ENCODE results near the gene ZNF598. TPM values are rescaled to one million over a fixed set of nuclear protein-coding genes. Genes with fewer than 3 reads are reported as not detected.
A peak's percentile ranks its signal among the peaks of the same experiment; 100 is the strongest.

The ZNF598 gene
- total RNA-seq, 6 experiments from 2014 or later, result 37.1 to 48.1 (median 40.7) TPM

GRCh38 chr16:2008631-2009163 is 924 bp downstream of the ZNF598 start:
- Mint-ChIP-seq H3K4me1 (ENCODE audit: low read depth) (peaks cover 26% of the 10 kb centered on the region), H3K4me3 (peak overlapping the region; percentile 94)
- DNase-seq, result no peak

GRCh38 chr16:2008009-2008526 is 1.6 kb downstream of the ZNF598 start:
- Mint-ChIP-seq H3K27me3 (ENCODE audit: insufficient read depth) (peaks cover 2% of the 10 kb centered on the region; the same call in 1 of the 2 replicates), H3K27ac (peak overlapping the region; percentile 74), H3K9me3 (no peaks in the 10 kb centered on the region), H3K4me1 (ENCODE audit: low read depth) (peaks cover 26% of the 10 kb centered on the region), H3K36me3 (ENCODE audit: low read depth) (peaks cover 5% of the 10 kb centered on the region; the same call in 1 of the 2 replicates), H3K4me3 (peak overlapping the region; percentile 94)
- TF ChIP-seq, protein P1, sequence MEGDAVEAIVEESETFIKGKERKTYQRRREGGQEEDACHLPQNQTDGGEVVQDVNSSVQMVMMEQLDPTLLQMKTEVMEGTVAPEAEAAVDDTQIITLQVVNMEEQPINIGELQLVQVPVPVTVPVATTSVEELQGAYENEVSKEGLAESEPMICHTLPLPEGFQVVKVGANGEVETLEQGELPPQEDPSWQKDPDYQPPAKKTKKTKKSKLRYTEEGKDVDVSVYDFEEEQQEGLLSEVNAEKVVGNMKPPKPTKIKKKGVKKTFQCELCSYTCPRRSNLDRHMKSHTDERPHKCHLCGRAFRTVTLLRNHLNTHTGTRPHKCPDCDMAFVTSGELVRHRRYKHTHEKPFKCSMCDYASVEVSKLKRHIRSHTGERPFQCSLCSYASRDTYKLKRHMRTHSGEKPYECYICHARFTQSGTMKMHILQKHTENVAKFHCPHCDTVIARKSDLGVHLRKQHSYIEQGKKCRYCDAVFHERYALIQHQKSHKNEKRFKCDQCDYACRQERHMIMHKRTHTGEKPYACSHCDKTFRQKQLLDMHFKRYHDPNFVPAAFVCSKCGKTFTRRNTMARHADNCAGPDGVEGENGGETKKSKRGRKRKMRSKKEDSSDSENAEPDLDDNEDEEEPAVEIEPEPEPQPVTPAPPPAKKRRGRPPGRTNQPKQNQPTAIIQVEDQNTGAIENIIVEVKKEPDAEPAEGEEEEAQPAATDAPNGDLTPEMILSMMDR (IDR thresholded peaks at IDR 0.05), result no peak
- DNase-seq, result no peak

More at GRCh38 chr16:2008631-2009163, 924 bp downstream of the ZNF598 start:
- peaks cover 2% of the 10 kb centered on the region; the same call in 1 of the 2 replicates for H3K27me3 Mint-ChIP-seq (ENCODE audit: insufficient read depth)
- peak overlapping the region; percentile 74 for H3K27ac Mint-ChIP-seq
- no peaks in the 10 kb centered on the region for H3K9me3 Mint-ChIP-seq
- TF ChIP-seq, protein P1 (IDR thresholded peaks at IDR 0.05), result no peak
- peaks cover 5% of the 10 kb centered on the region; the same call in 1 of the 2 replicates for H3K36me3 Mint-ChIP-seq (ENCODE audit: low read depth)

GRCh38 chr16:2007081-2007836 is 2.4 kb downstream of the ZNF598 start:
- peak overlapping the region; percentile 74 for H3K27ac Mint-ChIP-seq
- H3K4me1 Mint-ChIP-seq (ENCODE audit: low read depth), result peaks cover 26% of the 10 kb centered on the region
- peaks cover 2% of the 10 kb centered on the region; the same call in 1 of the 2 replicates for H3K27me3 Mint-ChIP-seq (ENCODE audit: insufficient read depth)
- no peaks in the 10 kb centered on the region for H3K9me3 Mint-ChIP-seq
- no peak for DNase-seq
- H3K4me3 Mint-ChIP-seq, result peak overlapping the region; percentile 94
- TF ChIP-seq, protein P1 (IDR thresholded peaks at IDR 0.05), result no peak
- peaks cover 5% of the 10 kb centered on the region; the same call in 1 of the 2 replicates for H3K36me3 Mint-ChIP-seq (ENCODE audit: low read depth)

- Mint-ChIP-seq H3K9me3 (no peaks in the 10 kb centered on the region), H3K27ac (no peak overlapping the region), H3K4me1 (ENCODE audit: low read depth) (peaks cover 26% of the 10 kb centered on the region), H3K27me3 (ENCODE audit: insufficient read depth) (peaks cover 2% of the 10 kb centered on the region; the same call in 1 of the 2 replicates), H3K4me3 (no peak overlapping the region), H3K36me3 (ENCODE audit: low read depth) (peaks cover 5% of the 10 kb centered on the region; the same call in 1 of the 2 replicates)
- TF ChIP-seq, protein P1 (IDR thresholded peaks at IDR 0.05), result no peak
- no peak for DNase-seq
Observed at GRCh38 chr16:2006317-2006716, 3.3 kb downstream of the ZNF598 start.

- peaks cover 2% of the 10 kb centered on the region; the same call in 1 of the 2 replicates for H3K27me3 Mint-ChIP-seq (ENCODE audit: insufficient read depth)
- H3K9me3 Mint-ChIP-seq, result no peaks in the 10 kb centered on the region
- DNase-seq, result no peak
- TF ChIP-seq, protein P1 (IDR thresholded peaks at IDR 0.05), result no peak
- peaks cover 5% of the 10 kb centered on the region; the same call in 1 of the 2 replicates for H3K36me3 Mint-ChIP-seq (ENCODE audit: low read depth)
- H3K27ac Mint-ChIP-seq, result no peak overlapping the region
- peaks cover 26% of the 10 kb centered on the region for H3K4me1 Mint-ChIP-seq (ENCODE audit: low read depth)
- H3K4me3 Mint-ChIP-seq, result no peak overlapping the region
Observed at GRCh38 chr16:2005646-2006045, 4.0 kb downstream of the ZNF598 start.
